HepG2 (cell line): ENCODE measurements around the gene ANKRD49. TPM values are rescaled to one million over a fixed set of nuclear protein-coding genes. Genes with fewer than 3 reads are reported as not detected.
A peak's percentile ranks its signal among the peaks of the same experiment; 100 is the strongest.

Source experiments
- ARID4A ChIP-seq: sonication (generic); formaldehyde crosslinking; IDR thresholded peaks from 2 replicates; pipeline ENCODE4 v1.5.0; 2020; ENCODE audit warnings: mild to moderate bottlenecking, missing genetic modification reagents, borderline replicate concordance
- CEBPB ChIP-seq: IDR thresholded peaks from 2 replicates; pipeline ENCODE4 v1.6.1; 2011; ENCODE audit warnings: low read depth, low read length, improper control_type of control experiment, borderline replicate concordance
- HDAC1 ChIP-seq: sonication (generic); formaldehyde crosslinking; IDR thresholded peaks from 2 replicates; pipeline ENCODE4 v1.5.1; 2020; ENCODE audit warnings: mild to moderate bottlenecking, missing genetic modification reagents
- JARID2 ChIP-seq: sonication (generic); formaldehyde crosslinking; IDR thresholded peaks from 2 replicates; pipeline ENCODE4 v1.8.1; 2023; ENCODE audit warnings: missing genetic modification reagents, inconsistent platforms; ENCODE audit not compliant: insufficient replicate concordance
- KDM5A ChIP-seq: fragments of 200-600 bp; sonication (generic); IDR thresholded peaks from 2 replicates; pipeline ENCODE4 v1.7.0; 2018; ENCODE audit warnings: antibody characterized with exemption, mild to moderate bottlenecking, low read length, borderline replicate concordance
- MBD4 ChIP-seq: IDR thresholded peaks from 2 replicates; pipeline ENCODE4 v1.6.1; 2012; ENCODE audit warnings: low read length, inconsistent platforms, borderline replicate concordance
- MEIS2 ChIP-seq: sonication (generic); formaldehyde crosslinking; IDR thresholded peaks from 2 replicates; pipeline ENCODE4 v1.9.0; 2021; ENCODE audit warnings: mild to moderate bottlenecking, missing genetic modification reagents
- NR2C2 ChIP-seq: sonication (generic); formaldehyde crosslinking; IDR thresholded peaks from 2 replicates; pipeline ENCODE4 v1.4.0; 2020; ENCODE audit warnings: missing genetic modification reagents, mild to moderate bottlenecking, moderate library complexity, borderline replicate concordance
- NR3C1 ChIP-seq: sonication (generic); formaldehyde crosslinking; IDR thresholded peaks from 2 replicates; pipeline ENCODE4 v1.4.0; 2020; ENCODE audit warnings: missing genetic modification reagents
- ONECUT2 ChIP-seq: sonication (generic); formaldehyde crosslinking; IDR thresholded peaks from 2 replicates; pipeline ENCODE4 v1.4.0; 2020; ENCODE audit warnings: missing genetic modification reagents
- RFXAP ChIP-seq: sonication (generic); formaldehyde crosslinking; IDR thresholded peaks from 2 replicates; pipeline ENCODE4 v1.4.0; 2020; ENCODE audit warnings: missing genetic modification reagents, borderline replicate concordance
- SAFB2 ChIP-seq: sonication (generic); formaldehyde crosslinking; IDR thresholded peaks from 2 replicates; pipeline ENCODE4 v1.5.1; 2020; ENCODE audit warnings: missing genetic modification reagents, low read depth, mild to moderate bottlenecking, borderline replicate concordance
- SP1 ChIP-seq, 2 experiments: fragments of 450-650 bp in 1 of 2; sonication (generic) in 1 of 2; formaldehyde crosslinking in 1 of 2; IDR thresholded peaks; 2 replicates each; pipeline versions ENCODE4 v1.4.0 to v1.6.1; 2016 to 2020; ENCODE audit warnings: missing genetic modification reagents in 1 of 2
- TCF7 ChIP-seq: sonication (generic); IDR thresholded peaks from 2 replicates; pipeline ENCODE4 v1.6.1; 2016; ENCODE audit warnings: antibody characterized with exemption, low read depth
- ZBTB1 ChIP-seq: sonication (generic); formaldehyde crosslinking; IDR thresholded peaks from 2 replicates; pipeline ENCODE4 v1.4.0; 2020; ENCODE audit warnings: missing genetic modification reagents, borderline replicate concordance
- ZNF350 ChIP-seq: sonication (generic); formaldehyde crosslinking; IDR thresholded peaks from 2 replicates; pipeline ENCODE4 v1.4.0; 2020; ENCODE audit warnings: mild to moderate bottlenecking, low read depth, missing genetic modification reagents, borderline replicate concordance
- ZNF451 ChIP-seq: sonication (generic); formaldehyde crosslinking; IDR thresholded peaks from 2 replicates; pipeline ENCODE4 v1.5.0; 2020; ENCODE audit warnings: mild to moderate bottlenecking, missing genetic modification reagents
- ZNF501 ChIP-seq: sonication (generic); formaldehyde crosslinking; IDR thresholded peaks from 2 replicates; pipeline ENCODE4 v1.5.1; 2020; ENCODE audit warnings: mild to moderate bottlenecking, moderate library complexity, missing genetic modification reagents
- ZNF510 ChIP-seq: sonication (generic); formaldehyde crosslinking; IDR thresholded peaks from 2 replicates; pipeline ENCODE4 v1.4.0; 2020; ENCODE audit warnings: low read depth, mild to moderate bottlenecking, missing genetic modification reagents
- ZNF766 ChIP-seq: sonication (generic); formaldehyde crosslinking; IDR thresholded peaks from 2 replicates; pipeline ENCODE4 v1.5.0; 2020; ENCODE audit warnings: missing genetic modification reagents, borderline replicate concordance
- ZSCAN21 ChIP-seq: sonication (generic); formaldehyde crosslinking; IDR thresholded peaks from 2 replicates; pipeline ENCODE4 v1.8.0; 2022; ENCODE audit warnings: mild to moderate bottlenecking, missing genetic modification reagents, moderate library complexity, borderline replicate concordance
- polyA plus RNA-seq, 8 experiments: library from polyadenylated mRNA; depleted of rRNA in 3 of 8; stranded (reverse) in 7 of 8; unstranded in 1 of 8; fragments of >200 nt; fragmentation: Illumina TruSeq in 4 of 8; extraction: Trizol in 4 of 8; gene quantifications; 2 replicates each; pipeline versions ENCODE4 v1.2.1 to v1.2.3, GENCODE V29; 2011 to 2016; ENCODE audit warnings: low read depth in 4 of 8, missing spikeins in 1 of 8, mixed read lengths in 1 of 8; ENCODE audit not compliant: insufficient read depth in 1 of 8
- total RNA-seq, 5 experiments: library from RNA; depleted of rRNA; stranded (reverse); fragments of >200 nt; fragmentation: Illumina TruSeq; extraction: Trizol; gene quantifications; 2 replicates each; pipeline ENCODE4 v1.2.3, GENCODE V29; 2016; ENCODE audit warnings: low read depth in 1 of 5
- TF ChIP-seq, protein P1 (sequence below): IDR thresholded peaks from 2 replicates; pipeline ENCODE4 v1.6.1; 2016; ENCODE audit warnings: missing biosample characterization, missing genetic modification reagents, low read depth

ANKRD49 gene
- total and polyA plus RNA-seq, 2 of the 13 experiments (the other 11 are each of a cell fraction or from before 2014, with no cell fraction given) = 14.2 to 14.3 TPM

DNA sequence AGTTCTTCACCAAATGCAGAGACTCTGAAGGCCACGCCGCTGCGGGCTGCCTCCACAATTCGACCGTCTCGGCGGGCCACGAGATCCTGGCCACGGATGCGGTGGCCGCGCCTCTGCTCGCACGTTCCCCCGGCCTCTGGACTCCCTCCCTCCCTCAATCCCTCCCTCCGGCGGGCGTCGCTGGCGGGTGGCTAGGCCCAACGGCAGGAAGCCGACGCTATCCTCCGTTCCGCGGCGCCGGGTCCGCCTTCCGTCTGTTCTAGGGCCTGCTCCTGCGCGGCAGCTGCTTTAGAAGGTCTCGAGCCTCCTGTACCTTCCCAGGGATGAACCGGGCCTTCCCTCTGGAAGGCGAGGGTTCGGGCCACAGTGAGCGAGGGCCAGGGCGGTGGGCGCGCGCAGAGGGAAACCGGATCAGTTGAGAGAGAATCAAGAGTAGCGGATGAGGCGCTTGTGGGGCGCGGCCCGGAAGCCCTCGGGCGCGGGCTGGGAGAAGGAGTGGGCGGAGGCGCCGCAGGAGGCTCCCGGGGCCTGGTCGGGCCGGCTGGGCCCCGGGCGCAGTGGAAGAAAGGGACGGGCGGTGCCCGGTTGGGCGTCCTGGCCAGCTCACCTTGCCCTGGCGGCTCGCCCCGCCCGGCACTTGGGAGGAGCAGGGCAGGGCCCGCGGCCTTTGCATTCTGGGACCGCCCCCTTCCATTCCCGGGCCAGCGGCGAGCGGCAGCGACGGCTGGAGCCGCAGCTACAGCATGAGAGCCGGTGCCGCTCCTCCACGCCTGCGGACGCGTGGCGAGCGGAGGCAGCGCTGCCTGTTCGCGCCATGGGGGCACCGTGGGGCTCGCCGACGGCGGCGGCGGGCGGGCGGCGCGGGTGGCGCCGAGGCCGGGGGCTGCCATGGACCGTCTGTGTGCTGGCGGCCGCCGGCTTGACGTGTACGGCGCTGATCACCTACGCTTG lies 50.2 kb downstream of the ANKRD49 start, which contains the start of gene FUT4 (continued):
- TF ChIP-seq ZBTB1 (no peak), KDM5A (no peak), SAFB2 (0 out of 2 replicates have a peak, but pooled peaks have one; percentile 21), RFXAP (CRISPR knock-in tag) (no peak), CEBPB (no peak), ONECUT2 (CRISPR knock-in tag) (no peak), ZNF451 (no peak), SP1 (IDR thresholded peaks at IDR 0.05) (no peak), SP1 (CRISPR knock-in tag; IDR thresholded peaks at IDR 0.05) (no peak), MBD4 (no peak), ZSCAN21 (CRISPR knock-in tag) (no peak; the same call in 1 of the 2 replicates), HDAC1 (CRISPR knock-in tag) (peak; percentile 30; the same call in 1 of the 2 replicates), ZNF510 (CRISPR knock-in tag) (no peak), ARID4A (no peak; the same call in 1 of the 2 replicates), TCF7 (no peak), MEIS2 (CRISPR knock-in tag) (no peak), ZNF766 (no peak), NR2C2 (no peak), JARID2 (CRISPR knock-in tag) (no peak), NR3C1 (CRISPR knock-in tag) (no peak), ZNF350 (CRISPR knock-in tag) (no peak), ZNF501 (CRISPR knock-in tag) (peak; percentile 61; the same call in 1 of the 2 replicates)
- TF ChIP-seq, protein P1, sequence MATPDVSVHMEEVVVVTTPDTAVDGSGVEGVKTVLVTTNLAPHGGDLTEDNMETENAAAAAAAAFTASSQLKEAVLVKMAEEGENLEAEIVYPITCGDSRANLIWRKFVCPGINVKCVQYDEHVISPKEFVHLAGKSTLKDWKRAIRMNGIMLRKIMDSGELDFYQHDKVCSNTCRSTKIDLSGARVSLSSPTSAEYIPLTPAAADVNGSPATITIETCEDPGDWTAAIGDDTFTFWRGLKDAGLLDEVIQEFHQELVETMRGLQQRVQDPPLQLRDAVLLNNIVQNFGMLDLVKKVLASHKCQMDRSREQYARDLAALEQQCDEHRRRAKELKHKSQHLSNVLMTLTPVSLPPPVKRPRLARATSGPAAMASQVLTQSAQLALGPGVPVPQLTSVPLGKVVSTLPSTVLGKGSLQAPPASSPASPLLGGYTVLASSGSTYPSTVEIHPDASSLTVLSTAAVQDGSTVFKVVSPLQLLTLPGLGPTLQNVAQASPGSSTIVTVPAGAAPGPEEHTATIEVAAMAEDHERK (CRISPR knock-in tag) = no peak
